AG08396 (cell line): ENCODE results near the gene DHRS1.
A peak's percentile ranks its signal among the peaks of the same experiment; 100 is the strongest.
"Not testable (repeated sequence)": the region's sequence is repeated elsewhere in the genome, so short reads cannot be mapped to it uniquely, and the experiment has no call there.

Experiments
- DNase-seq: peaks from one replicate; pipeline ENCODE4 v3.0.0; 2012; ENCODE audit warnings: low spot score, mixed read lengths

DHRS1 gene

DNA sequence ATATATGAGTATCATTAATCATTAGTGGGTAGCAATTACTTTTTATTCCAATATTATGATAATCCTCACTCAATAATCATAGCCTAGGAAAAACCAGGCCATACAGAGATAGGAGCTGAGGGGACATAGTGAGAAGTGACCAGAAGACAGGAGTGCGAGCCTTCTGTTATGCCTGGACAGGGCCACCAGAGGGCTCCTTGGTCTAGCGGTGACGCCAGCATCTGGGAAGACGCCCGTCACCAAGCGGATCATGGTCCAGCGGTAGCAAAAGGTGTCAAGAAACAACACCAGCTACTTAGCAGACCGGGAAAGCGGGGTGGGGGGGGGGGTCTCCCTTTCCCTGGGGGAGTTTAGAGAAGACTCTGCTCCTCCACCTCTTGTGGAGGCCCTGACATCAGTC, 28.3 kb upstream of the DHRS1 start:
- not testable (repeated sequence) for DNase-seq

DNA sequence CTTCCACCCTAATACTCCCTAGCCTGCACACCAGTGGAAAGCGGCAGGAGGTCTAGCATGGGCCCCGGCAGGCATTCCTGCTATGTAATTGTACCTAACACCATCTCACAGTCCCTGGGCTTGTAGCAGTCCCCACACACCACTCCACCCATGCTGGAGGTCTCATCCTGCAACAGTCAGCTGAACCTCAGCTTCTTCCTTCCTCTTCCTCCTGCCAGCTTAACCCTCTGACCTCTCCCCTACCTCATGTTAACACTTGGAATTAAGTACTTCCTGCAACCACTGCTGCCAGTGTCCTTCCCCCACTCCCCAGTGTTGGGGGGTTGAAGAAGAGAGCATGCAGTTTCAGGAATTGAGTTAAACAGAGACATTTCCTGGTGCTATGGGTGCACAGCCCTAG, 27.7 kb upstream of the DHRS1 start:
- DNase-seq, result no peak

- no peak for DNase-seq
Measured at GRCh38 chr14:24325963-24326362, 26.4 kb upstream of the DHRS1 start.

DNA sequence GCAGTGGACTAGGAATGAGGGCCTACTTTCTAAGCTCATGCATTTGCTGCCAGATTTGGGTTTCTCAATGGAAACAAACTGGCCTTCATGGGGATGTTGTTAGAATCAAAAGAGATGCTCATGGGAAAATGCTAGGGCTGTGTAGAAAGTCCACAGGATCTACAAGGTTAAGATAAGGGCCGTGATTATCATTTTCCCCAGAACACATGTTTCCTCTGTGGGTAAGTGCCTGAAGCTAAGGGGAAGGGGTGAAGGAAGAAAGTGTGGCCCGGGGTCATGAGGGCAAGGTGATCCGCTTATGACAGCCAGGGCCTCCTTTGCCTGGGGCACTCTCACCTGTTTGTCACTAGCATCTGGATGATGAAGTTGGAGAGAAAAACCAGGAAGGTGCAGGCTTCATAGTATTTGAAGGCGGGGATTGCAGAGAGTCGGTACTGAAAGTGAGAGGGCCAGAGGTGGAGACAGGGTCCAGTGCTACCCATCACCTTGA, 25.5 kb upstream of the DHRS1 start:
- no peak for DNase-seq

DNA sequence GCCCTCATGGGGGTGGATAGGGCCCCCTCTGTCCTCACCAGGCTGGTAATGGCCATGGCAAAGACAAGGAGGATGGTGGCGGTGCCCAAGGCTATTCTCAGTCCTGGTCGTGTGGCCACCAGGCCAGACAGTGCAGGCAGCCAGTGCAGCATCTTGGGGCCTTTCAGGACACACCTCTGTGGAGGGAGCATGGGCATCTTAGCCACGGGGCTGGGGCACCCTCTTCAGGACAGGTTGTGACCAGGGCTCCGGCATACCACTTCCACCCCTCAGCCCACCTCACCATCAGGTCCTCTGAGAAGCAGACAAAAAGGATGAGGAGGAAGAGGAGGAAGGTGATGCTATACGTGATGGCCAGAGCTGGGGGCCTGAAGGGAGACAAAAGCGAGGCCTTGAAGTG, 24.4 kb upstream of the DHRS1 start:
- no peak for DNase-seq

- no peak for DNase-seq
Measured at GRCh38 chr14:24323341-24323740, 23.8 kb upstream of the DHRS1 start.

DNA sequence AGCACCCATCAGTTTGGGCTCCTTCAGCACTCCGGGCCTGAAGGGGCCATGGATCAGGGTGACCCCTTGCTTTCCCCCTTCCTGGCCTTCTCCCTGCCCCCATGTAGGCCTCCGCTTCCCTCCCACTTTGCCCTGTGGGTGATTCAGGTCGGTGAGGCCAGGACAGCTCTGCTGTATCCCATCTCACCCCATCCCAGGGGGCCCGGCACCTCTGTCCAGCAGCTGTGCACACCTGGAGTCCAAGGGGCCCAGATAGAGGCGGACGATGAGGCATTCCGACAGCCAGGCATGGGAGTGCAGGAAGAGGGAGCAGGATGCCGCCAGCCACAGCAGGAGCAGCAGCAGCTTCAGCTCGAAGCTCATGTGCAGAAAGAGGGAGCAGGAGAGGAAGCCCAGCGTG, 23.1 kb upstream of the DHRS1 start:
- no peak for DNase-seq

DNA sequence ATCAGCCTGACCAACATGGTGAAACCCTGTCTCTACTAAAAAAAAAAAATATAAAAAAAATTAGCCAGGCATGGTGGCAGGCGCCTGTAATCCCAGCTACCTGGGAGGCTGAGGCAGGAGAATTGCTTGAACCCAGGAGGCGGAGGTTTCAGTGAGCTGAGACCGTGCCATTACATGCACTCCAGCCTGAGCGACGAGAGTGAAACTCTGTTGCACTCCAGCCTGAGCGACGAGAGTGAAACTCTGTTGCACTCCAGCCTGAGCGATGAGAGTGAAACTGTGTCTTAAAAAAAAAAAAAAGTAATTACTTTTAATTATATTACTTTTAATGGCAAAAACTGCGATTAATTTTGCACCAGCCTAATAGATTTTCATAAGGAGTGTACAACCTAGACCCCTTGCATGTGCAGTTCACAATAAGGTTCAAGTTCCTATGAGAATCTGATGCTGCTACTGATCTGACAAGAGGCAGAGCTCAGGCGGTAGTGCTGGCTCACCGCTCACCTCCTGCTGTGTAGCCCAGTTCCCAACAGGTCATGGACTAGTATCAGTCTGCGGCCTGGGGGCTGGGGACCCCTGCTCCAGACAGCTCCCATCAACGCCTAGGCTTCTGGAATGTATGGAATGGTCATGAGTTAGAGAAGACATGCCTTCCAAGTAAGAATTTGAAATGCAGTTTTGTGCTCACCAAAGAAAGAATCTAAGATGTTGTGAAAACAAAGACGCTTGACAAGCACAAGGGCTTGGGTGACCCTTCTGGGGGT, 21.8 kb upstream of the DHRS1 start:
- no peak for DNase-seq

- DNase-seq, result peak; percentile 59
Measured at GRCh38 chr14:24317141-24317928, 17.8 kb upstream of the DHRS1 start.

DNA sequence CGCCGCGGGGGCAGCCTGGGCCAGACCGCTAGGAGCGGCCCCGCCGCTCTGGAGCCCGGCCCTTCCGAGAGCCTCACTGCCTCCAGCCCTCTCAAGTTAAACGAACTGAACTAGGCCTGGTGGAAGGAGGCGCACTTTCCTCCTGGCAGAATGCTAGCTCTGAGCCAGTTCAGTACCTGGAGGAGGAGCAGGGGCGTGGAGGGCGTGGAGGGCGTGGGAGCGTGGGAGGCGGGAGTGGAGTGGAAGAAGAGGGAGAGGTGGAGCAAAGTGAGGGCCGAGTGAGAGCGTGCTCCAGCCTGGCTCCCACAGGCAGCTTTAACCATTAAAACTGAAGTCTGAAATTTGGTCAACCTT, 17.0 kb upstream of the DHRS1 start:
- DNase-seq, result no peak

DNA sequence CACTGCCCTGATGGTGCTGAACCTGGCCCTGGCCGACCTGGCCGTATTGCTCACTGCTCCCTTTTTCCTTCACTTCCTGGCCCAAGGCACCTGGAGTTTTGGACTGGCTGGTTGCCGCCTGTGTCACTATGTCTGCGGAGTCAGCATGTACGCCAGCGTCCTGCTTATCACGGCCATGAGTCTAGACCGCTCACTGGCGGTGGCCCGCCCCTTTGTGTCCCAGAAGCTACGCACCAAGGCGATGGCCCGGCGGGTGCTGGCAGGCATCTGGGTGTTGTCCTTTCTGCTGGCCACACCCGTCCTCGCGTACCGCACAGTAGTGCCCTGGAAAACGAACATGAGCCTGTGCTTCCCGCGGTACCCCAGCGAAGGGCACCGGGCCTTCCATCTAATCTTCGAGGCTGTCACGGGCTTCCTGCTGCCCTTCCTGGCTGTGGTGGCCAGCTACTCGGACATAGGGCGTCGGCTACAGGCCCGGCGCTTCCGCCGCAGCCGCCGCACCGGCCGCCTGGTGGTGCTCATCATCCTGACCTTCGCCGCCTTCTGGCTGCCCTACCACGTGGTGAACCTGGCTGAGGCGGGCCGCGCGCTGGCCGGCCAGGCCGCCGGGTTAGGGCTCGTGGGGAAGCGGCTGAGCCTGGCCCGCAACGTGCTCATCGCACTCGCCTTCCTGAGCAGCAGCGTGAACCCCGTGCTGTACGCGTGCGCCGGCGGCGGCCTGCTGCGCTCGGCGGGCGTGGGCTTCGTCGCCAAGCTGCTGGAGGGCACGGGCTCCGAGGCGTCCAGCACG, 16.4 kb upstream of the DHRS1 start:
- peak; percentile 47 for DNase-seq

GRCh38 chr14:24315243-24315806, 15.7 kb upstream of the DHRS1 start:
- no peak for DNase-seq

DNA sequence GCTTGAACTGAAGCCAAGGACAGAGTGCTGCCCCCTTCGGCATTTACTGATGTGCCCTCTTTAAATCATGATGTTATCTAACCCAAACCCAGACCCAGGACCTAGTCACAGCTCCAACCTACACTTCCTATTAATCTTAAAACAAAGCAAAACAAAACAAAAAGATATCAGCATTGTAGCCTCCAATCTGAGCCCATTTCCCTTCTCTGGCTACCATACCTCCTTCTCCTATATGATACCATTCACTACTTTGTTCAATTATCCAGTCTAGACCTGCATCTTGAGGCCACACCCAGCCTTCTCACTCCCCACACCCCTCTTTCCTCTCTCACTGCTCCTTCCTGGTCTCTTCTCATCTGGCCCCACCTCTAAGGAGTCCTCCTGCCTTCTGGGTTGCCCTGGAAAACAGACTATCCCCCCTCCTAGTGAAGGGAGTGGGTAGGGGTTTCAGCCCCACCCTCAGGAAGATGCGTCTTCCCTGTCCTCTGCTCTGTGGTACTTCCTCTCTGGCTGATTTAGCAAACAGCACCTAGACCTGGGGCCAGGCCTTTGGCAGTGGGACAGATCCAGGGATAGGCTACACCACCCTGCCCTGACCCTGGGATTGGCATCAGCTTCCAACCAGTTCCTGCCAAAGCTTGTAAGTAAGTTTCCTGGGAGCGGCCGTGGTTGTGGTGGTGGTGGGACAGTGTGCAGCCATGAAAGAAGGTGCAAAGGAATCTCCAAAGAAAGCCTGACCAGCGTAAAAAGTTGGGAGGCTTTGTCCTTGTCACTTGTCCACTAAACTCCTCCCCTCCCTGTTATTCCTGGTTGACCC, 15.0 kb upstream of the DHRS1 start:
- DNase-seq, result no peak

- DNase-seq, result no peak
Measured at GRCh38 chr14:24313913-24314312, 14.3 kb upstream of the DHRS1 start.

- DNase-seq, result no peak
Measured at GRCh38 chr14:24312736-24313507, 13.3 kb upstream of the DHRS1 start.

DNA sequence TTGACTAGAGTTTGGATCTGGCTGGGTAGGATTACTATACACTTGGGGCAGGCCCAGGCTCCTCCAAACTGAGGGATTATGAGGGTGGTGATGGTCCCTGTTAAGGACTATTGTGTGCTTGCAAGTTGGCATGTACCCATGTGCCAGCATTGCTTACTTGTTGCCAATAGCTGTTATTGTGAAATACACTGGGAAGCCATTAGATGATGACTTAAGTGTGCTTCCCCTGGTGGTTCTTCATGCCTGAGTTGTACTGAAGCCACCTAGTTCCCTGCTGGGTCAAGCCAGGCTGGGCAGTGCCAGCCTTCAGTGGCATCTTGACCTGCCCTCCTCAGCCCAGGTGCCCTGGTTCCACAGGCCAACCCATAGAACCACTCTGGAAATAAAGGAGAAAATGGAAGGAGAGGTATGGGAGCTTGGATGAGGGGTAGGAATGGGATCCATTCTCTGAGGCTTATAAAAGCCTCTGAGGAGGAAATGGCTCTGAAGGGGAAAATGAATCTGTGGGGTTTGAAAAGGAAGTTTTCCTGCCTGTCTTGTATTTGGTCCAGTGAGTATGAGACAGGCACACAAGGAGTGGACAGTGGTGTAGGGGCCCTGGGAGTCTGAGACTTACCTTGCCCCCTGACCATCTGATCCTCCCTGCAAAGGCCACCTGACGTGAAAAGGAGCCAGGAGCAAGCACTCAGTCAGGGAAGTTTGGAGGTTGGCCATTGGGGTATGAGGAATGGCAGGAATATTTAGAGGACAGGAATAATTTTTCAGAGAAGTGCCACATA, 12.4 kb upstream of the DHRS1 start:
- no peak for DNase-seq

- peak; percentile 92 for DNase-seq
Measured at GRCh38 chr14:24310646-24311604, 11.3 kb upstream of the DHRS1 start, which contains the start of gene LTB4R. Gene LTB4R (plus strand): TSS chr14:24311502. CDS start chr14:24315652, 4,150 bp downstream.

GRCh38 chr14:24310265-24310645, 10.7 kb upstream of the DHRS1 start:
- no peak for DNase-seq
